ENCODE data around the gene OARD1. TPM values are rescaled to one million over a fixed set of nuclear protein-coding genes. Genes with fewer than 3 reads are reported as not detected.

Gene OARD1
- total RNA-seq, 1 donor from 2014 or later, result 19.7 TPM

- intact Hi-C loops (cut with DNase I), result no loop called here
- no peak for ATAC-seq (ENCODE audit: poor library complexity)
- no peak for DNase-seq
Measured at GRCh38 chr6:41077536-41077935, 5.4 kb upstream of the OARD1 start.

DNA sequence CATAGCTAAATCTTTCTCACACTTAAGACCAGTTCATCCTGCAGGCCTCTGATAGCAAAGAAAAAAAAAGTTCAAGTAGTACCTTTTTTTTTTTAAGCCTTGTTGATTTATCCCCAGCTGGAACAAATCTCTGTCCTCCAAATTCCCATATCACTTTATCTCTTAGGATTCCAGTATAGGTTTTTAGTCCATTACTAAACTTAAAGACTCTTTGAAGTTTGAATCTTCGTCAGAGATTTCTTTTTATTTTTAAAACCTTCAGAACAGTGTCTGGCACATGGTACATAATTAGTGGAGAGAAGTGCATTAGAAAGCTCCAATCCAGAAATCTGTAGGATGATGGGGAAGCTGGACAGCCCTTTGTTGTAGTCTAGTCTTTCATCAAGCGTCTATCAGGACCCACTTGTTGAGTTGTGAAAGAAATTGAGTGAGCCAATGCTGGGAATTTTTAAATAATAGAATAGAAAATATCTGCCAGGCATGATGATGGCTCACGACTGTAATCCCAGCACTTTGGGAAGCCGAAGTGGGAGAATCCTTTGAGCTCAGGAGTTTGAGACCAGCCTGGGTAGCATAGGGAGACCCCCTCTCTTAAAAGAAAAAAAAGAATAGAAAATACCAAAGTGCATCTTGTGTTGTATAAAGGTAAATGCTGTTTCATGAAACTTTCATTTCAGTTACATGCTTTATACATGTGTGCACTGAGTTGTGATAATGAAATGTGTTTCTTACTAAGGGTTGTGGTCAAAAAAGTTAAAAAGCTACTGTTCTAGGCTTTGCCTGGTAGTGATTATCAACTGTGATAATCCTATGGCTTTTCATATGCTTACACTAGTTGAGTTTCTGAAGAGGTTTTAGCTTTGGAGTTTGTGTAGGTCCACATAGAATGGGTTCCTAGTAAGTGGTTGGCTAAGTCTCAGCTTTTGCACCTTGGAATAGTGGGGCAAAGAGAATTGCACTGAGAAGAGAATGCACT lies 3.8 kb upstream of the OARD1 start:
- DNase-seq (no peak), ATAC-seq (ENCODE audit: poor library complexity) (no peak)
- intact Hi-C loops (cut with DNase I), result no loop called here

- no peak for DNase-seq
- no peak for ATAC-seq (ENCODE audit: poor library complexity)
- intact Hi-C loops (cut with DNase I), result no loop called here
Measured at GRCh38 chr6:41074692-41075436, 2.7 kb upstream of the OARD1 start.

DNA sequence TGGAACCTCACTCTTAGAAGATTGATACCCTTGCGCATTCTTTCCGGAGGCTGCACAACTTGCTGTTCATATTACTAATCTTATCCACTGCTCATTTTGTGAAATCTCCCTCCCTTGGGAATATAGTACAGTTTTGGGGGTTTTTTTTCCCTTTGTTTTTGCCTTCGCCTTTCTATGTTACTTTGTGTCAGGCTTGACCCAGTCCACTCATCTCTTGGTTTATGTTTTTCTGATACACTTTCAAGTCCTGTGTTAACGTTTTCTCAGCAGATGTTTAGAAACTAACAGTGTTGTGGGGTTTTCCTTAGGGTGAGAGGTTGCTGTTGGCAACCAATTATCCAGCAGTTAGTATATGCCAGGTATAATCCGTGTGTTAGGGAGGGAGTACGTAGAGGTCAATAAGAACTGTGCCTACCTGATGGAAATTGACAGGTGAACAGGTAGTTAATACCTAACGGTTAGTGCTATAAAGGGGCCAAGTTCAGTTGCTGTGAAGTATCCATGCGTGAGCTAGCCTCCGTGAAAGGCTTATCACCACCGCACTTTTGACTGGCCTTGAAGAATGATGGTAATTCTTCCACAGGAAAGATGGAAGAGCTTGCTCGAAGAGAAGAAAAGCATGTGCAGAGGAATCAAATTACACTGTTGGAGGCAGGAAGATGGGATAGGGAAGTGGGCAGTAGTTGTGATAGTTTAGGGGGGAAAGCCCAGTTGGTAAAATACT lies 2.0 kb upstream of the OARD1 start:
- intact Hi-C loops (cut with DNase I), result no loop called here
- DNase-seq, result no peak
- ATAC-seq (ENCODE audit: poor library complexity), result no peak

DNA sequence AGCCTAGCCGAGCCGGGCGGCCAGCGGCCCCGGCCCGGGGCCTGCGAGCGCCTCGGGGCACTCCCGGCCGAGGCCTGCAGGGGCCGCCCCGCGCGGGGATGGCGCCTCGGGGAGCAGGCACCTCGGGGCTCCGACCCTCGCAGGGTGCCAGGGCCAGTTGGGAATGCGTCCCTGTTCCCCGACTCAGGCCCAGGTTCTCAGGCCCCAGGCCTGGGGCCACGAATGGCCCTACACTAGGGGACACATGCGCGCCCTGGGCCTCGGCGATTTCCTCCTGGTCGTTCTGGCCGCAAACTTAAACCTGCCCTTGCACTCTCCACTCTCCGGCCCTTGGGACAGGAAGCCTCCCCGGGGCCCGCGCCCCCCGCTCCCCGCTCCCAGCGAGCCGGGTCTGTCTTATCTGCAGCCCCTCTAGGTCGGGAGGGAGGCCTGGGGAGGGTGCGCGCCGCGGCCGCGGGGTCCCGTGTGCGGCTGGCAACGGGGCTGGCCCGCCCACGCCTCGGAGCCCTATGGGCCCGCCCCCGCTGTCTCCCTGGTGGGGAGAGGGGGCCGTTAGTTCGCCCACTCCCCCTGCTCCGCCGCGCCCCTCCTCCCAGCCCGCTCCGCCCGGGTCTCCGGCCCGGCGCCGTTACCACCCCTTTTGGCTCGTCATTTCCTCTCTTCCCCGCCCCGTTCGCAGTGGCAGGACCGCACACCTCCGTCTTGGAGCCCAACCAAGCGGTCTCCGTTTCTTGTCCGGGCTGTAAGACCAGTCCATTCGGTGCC lies 1.2 kb upstream of the OARD1 start:
- DNase-seq (peak; percentile 89), ATAC-seq (ENCODE audit: poor library complexity) (peak; percentile 40)
- intact Hi-C loops (cut with DNase I), result no loop called here

DNA sequence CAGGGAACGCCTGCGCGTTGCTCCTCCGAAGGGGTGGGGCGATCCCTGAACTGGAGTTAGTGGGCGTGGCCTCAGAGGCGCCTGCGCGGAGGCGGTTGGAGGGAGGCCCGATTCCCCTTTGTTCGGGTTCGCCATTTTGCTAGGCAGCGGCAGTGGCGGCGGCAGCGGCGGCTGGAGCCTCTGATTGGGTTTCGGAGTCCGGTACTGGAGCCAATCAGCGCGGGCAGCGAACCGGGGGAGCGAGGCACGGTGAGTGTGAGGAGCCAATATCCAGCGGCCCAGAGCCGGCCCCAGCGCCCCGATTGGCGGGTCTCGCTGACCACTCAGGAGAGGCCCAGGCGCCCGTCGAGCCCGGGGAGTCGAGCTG lies 663 bp upstream of the OARD1 start, which contains the start of gene NFYA:
NFYA (plus strand) TSS at position 139 of the 367 bp plus-strand sequence. CDS start 6,116 bp downstream, outside the sequence.
- peak; percentile 100 for DNase-seq
- ATAC-seq (ENCODE audit: poor library complexity), result peak; percentile 81
- intact Hi-C loops (cut with DNase I), result no loop called here

DNA sequence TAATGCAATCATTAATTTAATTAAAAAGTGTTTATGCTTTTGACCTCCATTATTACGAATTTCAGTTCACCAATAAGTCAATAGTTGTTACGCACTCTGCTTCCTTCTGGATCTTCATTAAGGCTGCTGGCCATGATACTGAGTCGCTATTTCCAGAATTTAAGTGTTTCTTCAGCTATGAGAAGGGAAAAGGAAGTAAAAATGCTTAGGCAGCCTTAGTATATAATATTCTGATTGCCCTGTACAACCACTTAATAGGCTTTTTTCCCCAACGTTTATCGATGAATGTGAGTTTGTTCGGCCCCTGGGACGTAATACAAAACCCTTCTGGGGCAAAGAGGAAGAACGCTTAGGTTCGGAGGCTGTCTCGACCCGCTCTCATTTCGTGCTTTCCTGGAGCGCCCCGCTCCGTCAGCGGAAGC lies 644 bp downstream of the OARD1 start:
- ATAC-seq (ENCODE audit: poor library complexity) (no peak), DNase-seq (peak; percentile 89)
- intact Hi-C loops (cut with DNase I), result no loop called here

- ATAC-seq (ENCODE audit: poor library complexity), result peak; percentile 24
- intact Hi-C loops (cut with DNase I), result loop anchor here (5.0 to 10.0 kb wide), 2 partner anchors 40 to 62 kb away; no protein-coding TSS in a partner anchor
- peak; percentile 69 for DNase-seq
Measured at GRCh38 chr6:41066867-41067304, 5.3 kb downstream of the OARD1 start.

DNA sequence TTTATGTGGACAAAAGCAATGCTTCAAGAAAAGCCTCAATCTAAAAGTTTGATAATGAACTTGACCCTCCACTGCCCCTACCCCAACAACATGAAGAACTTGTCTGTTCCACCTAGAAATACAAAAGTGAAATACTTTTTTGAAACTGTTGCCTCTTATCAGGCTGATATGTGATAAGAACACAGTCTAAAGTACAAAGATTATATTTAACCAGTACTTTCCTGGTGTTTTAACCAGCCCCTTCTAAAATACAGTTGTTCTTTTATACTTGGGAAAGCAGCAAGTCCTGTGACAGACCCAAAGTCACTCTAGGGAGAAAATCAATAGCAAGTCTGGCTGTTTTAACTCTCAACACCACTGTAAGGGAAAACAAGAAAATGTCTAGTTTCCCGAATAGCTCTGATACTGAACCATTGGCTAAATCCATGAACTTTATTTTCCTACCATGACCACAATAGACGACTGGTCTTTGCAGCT lies 6.6 kb downstream of the OARD1 start:
- no peak for ATAC-seq (ENCODE audit: poor library complexity)

DNA sequence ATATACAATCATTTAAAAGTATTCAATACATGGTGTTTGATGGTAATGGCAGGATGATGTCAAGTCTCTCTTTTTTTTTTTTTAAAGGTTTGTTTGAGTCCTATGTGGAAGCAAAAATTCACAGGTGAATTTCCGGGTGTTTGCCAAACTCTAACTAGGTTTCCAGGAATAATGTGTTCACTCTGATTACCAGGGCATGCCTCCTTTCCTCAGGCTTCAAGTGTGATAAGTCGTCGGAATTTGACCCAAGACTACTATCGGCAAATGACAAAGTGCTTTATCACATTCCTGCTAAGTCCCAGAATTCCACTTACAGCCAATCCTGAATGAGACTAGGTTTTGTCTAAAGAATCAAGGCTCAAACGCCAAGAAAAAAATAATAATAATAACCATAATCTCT lies 7.3 kb downstream of the OARD1 start:
- no peak for ATAC-seq (ENCODE audit: poor library complexity)
- intact Hi-C loops (cut with DNase I), result loop anchor here (5.0 to 10.0 kb wide), 2 partner anchors 38 to 60 kb away; no protein-coding TSS in a partner anchor

More for the DNA sequence above, 6.6 kb downstream of the OARD1 start:
- intact Hi-C loops (cut with DNase I), result loop anchor here (5.0 to 10.0 kb wide), 2 partner anchors 38 to 61 kb away; no protein-coding TSS in a partner anchor
- no peak for DNase-seq

DNA sequence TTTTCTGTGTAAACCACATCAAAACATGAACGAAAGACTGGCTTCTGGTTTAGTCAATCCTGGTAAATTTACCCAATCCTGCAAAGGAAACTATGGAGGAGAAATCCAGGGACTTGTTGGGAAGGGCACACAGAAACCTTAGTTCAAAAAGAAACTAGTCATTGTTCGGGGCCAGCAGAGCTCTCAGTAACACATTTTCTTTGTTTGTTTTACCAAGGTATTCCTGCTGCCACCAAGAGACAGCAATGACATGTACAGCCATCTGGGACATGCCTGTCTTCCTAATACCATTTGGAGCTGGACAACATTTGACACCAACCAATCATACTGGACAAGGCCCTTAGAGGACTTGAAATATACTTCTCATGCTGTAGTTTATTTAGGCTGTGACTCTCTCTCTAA lies 8.3 kb downstream of the OARD1 start:
- DNase-seq, result no peak
- intact Hi-C loops (cut with DNase I), result loop anchor here (10.0 kb wide), 1 partner anchor 59 kb away; no protein-coding TSS in a partner anchor
- ATAC-seq (ENCODE audit: poor library complexity), result peak; percentile 49

More for the DNA sequence above, 7.3 kb downstream of the OARD1 start:
- DNase-seq, result no peak

DNA sequence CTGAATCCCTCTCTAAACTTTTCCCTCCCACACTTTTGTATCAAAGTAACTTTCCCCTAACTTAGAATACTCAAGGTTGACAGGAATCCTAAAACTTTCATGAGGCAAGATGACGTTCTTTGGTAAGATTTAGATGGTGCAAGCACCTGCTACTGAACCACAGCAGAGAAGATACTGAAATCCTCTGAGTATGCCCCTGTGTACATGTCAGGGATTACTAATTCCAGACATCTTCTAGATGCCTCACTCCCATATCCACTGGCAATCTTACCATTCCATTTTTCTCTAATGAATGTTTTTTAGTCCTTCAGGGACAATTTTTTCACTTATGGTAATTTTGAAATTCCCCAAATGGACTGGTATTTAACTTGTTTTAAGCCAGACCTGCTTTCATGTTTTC lies 10.1 kb downstream of the OARD1 start:
- ATAC-seq (ENCODE audit: poor library complexity) (no peak), DNase-seq (no peak)
- intact Hi-C loops (cut with DNase I), result loop anchor here (10.0 kb wide), 1 partner anchor 57 kb away; no protein-coding TSS in a partner anchor

DNA sequence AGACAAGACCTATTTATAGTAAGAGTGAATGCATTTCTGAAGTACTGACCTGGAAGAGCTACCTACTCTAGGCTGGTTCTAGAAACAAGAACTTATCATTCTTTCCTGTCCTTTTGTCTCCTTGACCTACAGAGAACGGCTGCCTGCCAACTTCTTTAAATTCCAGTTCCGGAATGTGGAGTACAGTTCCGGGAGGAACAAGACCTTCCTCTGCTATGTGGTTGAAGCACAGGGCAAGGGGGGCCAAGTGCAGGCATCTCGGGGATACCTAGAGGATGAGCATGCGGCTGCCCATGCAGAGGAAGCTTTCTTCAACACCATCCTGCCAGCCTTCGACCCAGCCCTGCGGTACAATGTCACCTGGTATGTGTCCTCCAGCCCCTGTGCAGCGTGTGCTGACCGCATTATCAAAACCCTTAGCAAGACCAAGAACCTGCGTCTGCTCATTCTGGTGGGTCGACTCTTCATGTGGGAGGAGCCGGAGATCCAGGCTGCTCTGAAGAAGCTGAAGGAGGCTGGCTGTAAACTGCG lies 10.9 kb downstream of the OARD1 start:
- peak; percentile 34 for ATAC-seq (ENCODE audit: poor library complexity)
- intact Hi-C loops (cut with DNase I), result loop anchor here (10.0 kb wide), 1 partner anchor 56 kb away; no protein-coding TSS in a partner anchor
- no peak for DNase-seq

DNA sequence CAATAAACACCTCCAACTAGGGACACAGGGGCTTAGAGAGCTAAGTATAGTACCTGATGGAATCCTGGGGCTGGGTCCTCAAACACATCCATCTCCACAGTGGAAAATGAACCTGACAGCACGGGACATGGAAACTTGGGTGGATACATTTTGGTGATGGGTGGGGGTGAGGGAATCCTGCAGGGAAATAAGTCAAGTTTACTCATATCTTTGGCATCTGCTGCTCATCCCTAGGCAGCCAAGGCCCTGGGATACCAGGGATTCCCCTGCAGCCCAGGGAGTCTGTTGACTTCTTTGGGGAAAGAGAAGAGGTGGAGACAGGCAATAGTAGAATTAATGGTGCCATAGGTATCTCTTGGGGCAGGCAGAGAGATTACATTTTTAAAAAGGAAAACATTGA lies 12.6 kb downstream of the OARD1 start:
- intact Hi-C loops (cut with DNase I), result no loop called here
- DNase-seq (no peak), ATAC-seq (ENCODE audit: poor library complexity) (no peak)

DNA sequence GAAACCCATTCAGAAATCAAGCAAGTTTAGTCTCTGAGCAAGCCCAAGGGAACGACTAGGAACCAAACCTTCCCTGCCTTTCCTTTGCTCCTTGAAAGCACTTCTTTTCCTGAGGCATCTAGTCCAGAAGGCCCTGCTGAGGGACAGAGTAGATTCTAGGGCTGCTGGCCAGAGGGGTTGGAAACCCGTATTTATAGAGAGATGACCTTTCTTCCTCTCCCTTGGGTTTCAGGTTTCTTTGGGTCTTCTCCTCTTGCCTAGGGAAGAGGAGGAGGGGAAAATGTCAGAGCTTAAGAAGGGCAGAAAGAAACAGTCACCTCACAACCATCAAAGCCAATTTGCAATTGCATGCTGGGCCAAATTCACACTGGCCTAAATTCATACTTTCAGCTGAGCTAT lies 13.4 kb downstream of the OARD1 start:
- DNase-seq (no peak), ATAC-seq (ENCODE audit: poor library complexity) (no peak)
- intact Hi-C loops (cut with DNase I), result no loop called here

- no peak for DNase-seq
- no peak for ATAC-seq (ENCODE audit: poor library complexity)
- intact Hi-C loops (cut with DNase I), result no loop called here
Measured at GRCh38 chr6:41056768-41057490, 15.2 kb downstream of the OARD1 start.

DNA sequence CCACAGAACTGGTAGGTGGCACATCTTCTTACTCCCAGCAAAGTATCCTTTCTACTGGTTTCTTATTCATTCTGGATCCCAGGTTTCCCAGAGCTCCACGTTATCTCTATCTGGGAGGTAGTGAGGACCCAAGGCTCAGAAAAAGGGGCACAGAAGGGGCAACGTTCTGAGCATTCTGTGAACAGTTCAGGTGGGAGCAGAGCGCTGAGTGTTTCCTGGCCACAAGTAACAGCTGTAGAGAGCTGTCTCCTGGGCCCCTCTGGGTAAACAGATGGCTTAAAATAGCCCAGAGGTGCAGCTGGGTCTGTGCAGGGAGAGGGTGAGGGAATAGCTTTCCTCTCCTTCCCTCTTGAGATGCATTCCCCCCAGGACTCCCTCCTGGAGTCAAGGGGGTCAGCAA lies 17.0 kb downstream of the OARD1 start:
- intact Hi-C loops (cut with DNase I), result no loop called here
- peak; percentile 67 for ATAC-seq (ENCODE audit: poor library complexity)
- DNase-seq, result no peak
